Loucy (cell line): ENCODE results near the gene PRPS1L1.

Experiments
- H2AFZ ChIP-seq: fragments of 200-600 bp; sonication (generic); 2 replicates; pipeline ENCODE4 v1.6.0; 2016; ENCODE audit warnings: antibody characterized with exemption, mild to moderate bottlenecking, low read length, moderate library complexity
- H3F3A ChIP-seq: fragments of 200-600 bp; 2 replicates; pipeline ENCODE4 v1.6.0; 2016; ENCODE audit warnings: antibody characterized with exemption, low read depth, mild to moderate bottlenecking
- H3K27me3 ChIP-seq: fragments of 200-600 bp; sonication (generic); 2 replicates; pipeline ENCODE4 v1.6.1; 2014; ENCODE audit warnings: low read length, mild to moderate bottlenecking; ENCODE audit not compliant: insufficient read depth, poor library complexity, severe bottlenecking
- H3K36me3 ChIP-seq: fragments of 200-600 bp; sonication (generic); 2 replicates; pipeline ENCODE4 v1.6.1; 2016; ENCODE audit warnings: low read length; ENCODE audit not compliant: insufficient read depth
- H3K4me1 ChIP-seq: fragments of 200-600 bp; sonication (generic); 2 replicates; pipeline ENCODE4 v1.5.1; 2014; ENCODE audit warnings: low read length, mild to moderate bottlenecking; ENCODE audit not compliant: insufficient read depth, poor library complexity, severe bottlenecking
- H3K4me2 ChIP-seq: fragments of 200-600 bp; sonication (generic); 2 replicates; pipeline ENCODE4 v1.6.0; 2014; ENCODE audit warnings: antibody characterized with exemption, low read length, low read depth, mild to moderate bottlenecking; ENCODE audit not compliant: poor library complexity, severe bottlenecking
- H3K4me3 ChIP-seq: fragments of 200-600 bp; sonication (generic); 2 replicates; pipeline ENCODE4 v1.5.1; 2014; ENCODE audit warnings: low read length, mild to moderate bottlenecking, mixed read lengths; ENCODE audit not compliant: poor library complexity, severe bottlenecking
- H3K79me2 ChIP-seq: fragments of 200-600 bp; sonication (generic); 2 replicates; pipeline ENCODE4 v1.6.1; 2014; ENCODE audit warnings: low read length; ENCODE audit not compliant: insufficient read depth
- H3K9ac ChIP-seq: fragments of 200-600 bp; sonication (generic); 2 replicates; pipeline ENCODE4 v1.6.0; 2014; ENCODE audit warnings: mild to moderate bottlenecking, low read depth, low read length, moderate library complexity; ENCODE audit not compliant: poor library complexity, severe bottlenecking
- H3K9me2 ChIP-seq: fragments of 200-600 bp; sonication (generic); replicated peaks from 2 replicates; pipeline ENCODE4 v1.6.1; 2016; ENCODE audit warnings: low read depth, low read length, mixed read lengths
- H3K9me3 ChIP-seq: fragments of 200-600 bp; sonication (generic); 2 replicates; pipeline ENCODE4 v1.6.1; 2014; ENCODE audit warnings: mild to moderate bottlenecking, antibody characterized with exemption, low read length, low read depth; ENCODE audit not compliant: insufficient read depth
- H4K20me1 ChIP-seq: fragments of 200-600 bp; sonication (generic); 2 replicates; pipeline ENCODE4 v1.6.0; 2014; ENCODE audit warnings: antibody characterized with exemption, low read length, mild to moderate bottlenecking; ENCODE audit not compliant: insufficient read depth, poor library complexity, severe bottlenecking
- CTCF ChIP-seq: fragments of 200-600 bp; sonication (generic); conservative IDR thresholded peaks from 2 replicates; pipeline ENCODE4 v1.5.1; 2014; ENCODE audit warnings: mild to moderate bottlenecking, antibody characterized with exemption, low read length
- EZH2phosphoT487 ChIP-seq: fragments of 200-600 bp; IDR thresholded peaks from 2 replicates; pipeline ENCODE4 v1.6.1; 2018; ENCODE audit warnings: antibody characterized with exemption, mild to moderate bottlenecking, moderate library complexity, borderline replicate concordance

The PRPS1L1 gene

GRCh38 chr7:18053177-18053928 is 25.7 kb upstream of the PRPS1L1 start:
- Histone ChIP-seq H3K4me3 (no peak overlapping the region), H3K4me1 (no peaks in the 10 kb centered on the region), H3K27me3 (no peaks in the 10 kb centered on the region), H3F3A (no peaks in the 10 kb centered on the region), H4K20me1 (no peaks in the 10 kb centered on the region), H3K9me3 (no peaks in the 10 kb centered on the region), H3K4me2 (no peak overlapping the region), H3K79me2 (no peaks in the 10 kb centered on the region), H2AFZ (no peak overlapping the region), H3K9ac (no peak overlapping the region), H3K9me2 (no peaks in the 10 kb centered on the region), H3K36me3 (no peaks in the 10 kb centered on the region)
- no peak for TF ChIP-seq CTCF
- TF ChIP-seq EZH2phosphoT487, result no peak

- no peaks in the 10 kb centered on the region for H4K20me1 ChIP-seq
- H3K27me3 ChIP-seq, result no peaks in the 10 kb centered on the region
- no peaks in the 10 kb centered on the region for H3F3A ChIP-seq
- no peak overlapping the region for H3K4me2 ChIP-seq
- no peaks in the 10 kb centered on the region for H3K36me3 ChIP-seq
- H3K9me2 ChIP-seq, result no peaks in the 10 kb centered on the region
- H3K4me1 ChIP-seq, result no peaks in the 10 kb centered on the region
- H3K79me2 ChIP-seq, result no peaks in the 10 kb centered on the region
- no peaks in the 10 kb centered on the region for H3K9me3 ChIP-seq
- no peak overlapping the region for H3K9ac ChIP-seq
- no peak overlapping the region for H2AFZ ChIP-seq
- no peak for TF ChIP-seq EZH2phosphoT487
- no peak for TF ChIP-seq CTCF
- no peak overlapping the region for H3K4me3 ChIP-seq
Observed at GRCh38 chr7:18049262-18049661, 21.6 kb upstream of the PRPS1L1 start.

DNA sequence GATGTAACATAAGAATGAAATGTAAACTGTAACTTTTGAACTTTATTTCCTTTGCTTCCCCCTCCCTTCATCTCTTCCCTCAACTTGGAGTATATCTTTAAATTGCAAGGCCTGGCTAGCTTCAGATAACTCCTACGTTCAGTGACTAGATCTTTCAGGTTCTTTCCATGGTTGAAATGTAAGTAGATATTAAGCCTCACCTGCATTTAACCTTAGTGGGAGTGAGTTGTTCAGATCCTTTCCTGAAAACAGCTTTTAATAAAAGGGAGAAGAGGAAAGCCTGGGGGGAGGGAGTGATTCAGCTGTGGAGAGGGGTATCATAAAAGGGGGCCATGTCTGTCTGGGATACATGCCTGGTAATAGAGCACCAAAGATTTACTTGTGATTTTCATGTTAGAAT is 19.0 kb upstream of the PRPS1L1 start:
- no peaks in the 10 kb centered on the region; the same call in 1 of the 2 replicates for H3K9me3 ChIP-seq
- H2AFZ ChIP-seq, result no peak overlapping the region
- no peak for TF ChIP-seq CTCF
- no peak for TF ChIP-seq EZH2phosphoT487

More for the DNA sequence above, 19.0 kb upstream of the PRPS1L1 start:
- Histone ChIP-seq H3K9me2 (no peaks in the 10 kb centered on the region), H3K4me2 (no peak overlapping the region), H3K4me1 (no peaks in the 10 kb centered on the region), H3K4me3 (no peak overlapping the region), H4K20me1 (no peaks in the 10 kb centered on the region), H3K9ac (no peak overlapping the region), H3K36me3 (no peaks in the 10 kb centered on the region), H3K27me3 (no peaks in the 10 kb centered on the region), H3K79me2 (no peaks in the 10 kb centered on the region), H3F3A (no peaks in the 10 kb centered on the region)
